Heart right ventricle (tissue), 16 donors: ENCODE data around the gene UXS1. TPM values are rescaled to one million over a fixed set of nuclear protein-coding genes. Genes with fewer than 3 reads are reported as not detected.

Source experiments
- ATAC-seq, 8 donors: fragments of 200-7000 bp; cut with Tn5 transposase; one replicate each; pipeline ENCODE4 v1.9.1; 2020; ENCODE audit warnings: mild to moderate bottlenecking in 8 of 8, moderate library complexity in 8 of 8, moderate number of reproducible peaks in 1 of 8
- DNase-seq, 2 donors: peaks; one replicate each; pipeline ENCODE4 v3.0.0-alpha.2; 2020
- H3K27ac ChIP-seq, 10 donors: fragments of 200-600 bp; sonication (generic) in 2 of 10; one replicate each; pipeline versions ENCODE4 v1.5.0 to v1.8.0; 2020 to 2022; ENCODE audit warnings: mild to moderate bottlenecking in 3 of 10
- H3K27me3 ChIP-seq, 7 donors: fragments of 200-600 bp; one replicate each; pipeline ENCODE4 v1.8.0; 2021 to 2022; ENCODE audit warnings: mild to moderate bottlenecking in 2 of 7
- H3K36me3 ChIP-seq, 9 donors: fragments of 200-600 bp; sonication (generic) in 1 of 9; one replicate each; pipeline versions ENCODE4 v1.5.0 to v1.8.0; 2020 to 2022; ENCODE audit warnings: mild to moderate bottlenecking in 2 of 9
- H3K4me1 ChIP-seq, 9 donors: fragments of 200-600 bp; sonication (generic) in 1 of 9; one replicate each; pipeline versions ENCODE4 v1.5.0 to v1.8.0; 2020 to 2022; ENCODE audit warnings: mild to moderate bottlenecking in 4 of 9
- H3K4me3 ChIP-seq, 10 donors: fragments of 200-600 bp; sonication (generic) in 2 of 10; one replicate each; pipeline versions ENCODE4 v1.5.0 to v1.8.0; 2020 to 2022; ENCODE audit warnings: mild to moderate bottlenecking in 7 of 10, moderate library complexity in 2 of 10
- H3K9me3 ChIP-seq, 11 donors: fragments of 200-600 bp in 10 of 11; sonication (generic) in 2 of 11; one replicate each; pipeline versions ENCODE4 v1.5.0 to v1.8.0; 2013 to 2022; ENCODE audit warnings: mild to moderate bottlenecking in 2 of 11, control low read depth in 1 of 11, moderate library complexity in 1 of 11
- CTCF ChIP-seq, 9 donors: fragments of 200-600 bp; sonication (generic) in 2 of 9; IDR thresholded peaks; one replicate each; pipeline versions ENCODE4 v1.5.0 to v1.8.0; 2021 to 2022; ENCODE audit warnings: antibody characterized with exemption in 9 of 9, mild to moderate bottlenecking in 5 of 9, moderate library complexity in 1 of 9
- WGBS, 2 donors: extraction: QIAGEN DNeasy Blood & Tissue Kit; methylation state at CpG; one replicate each; pipeline ENCODE4 v1.1.7; 2013; ENCODE audit warnings: inconsistent platforms in 1 of 2; 5-methylcytosine and 5-hydroxymethylcytosine counted together
- intact Hi-C, 10 donors: fragments of 100-400 bp; cut with DNase I; formaldehyde crosslinking; loops; one replicate each; pipeline versions ENCODE4 v1.11.1 to v1.14.2; 2022
- polyA plus RNA-seq, 2 donors: library from polyadenylated mRNA; stranded (reverse); fragments of 200-250 nt; gene quantifications; one replicate each; pipeline ENCODE4 v1.2.3, GENCODE V29; 2013
- total RNA-seq, 10 donors: library from RNA; stranded (reverse); fragmentation: NEBNext Ultra II Directional in 3 of 10; extraction: Animal tissue kit (Norgen Biotek cat#: 25700) in 3 of 10; gene quantifications; one replicate each; pipeline versions ENCODE4 v1.2.1 to v1.2.4, GENCODE V29; 2021 to 2023
- donor health status: Arrhythmogenic right ventricular cardiomyopathy.
- donor health status: ischemic (EF 13 %, LVEDD 7.1; RV severe dilation, severe dysfunction).
- donor health status: healthy with polysubstance abuse.
- donor health status: DM: no; HTN: yes; CAD: no.
- donor health status: DM: no; HTN: no; CAD: no.
- donor health status: ischemic (EF 25% LVEDD 6.9; RV normal size, moderate dysfunction).
- donor health status: ischemic (EF 25% LVEDD 5.7; RV mildly dilated, moderate dysfunction).
- donor health status: healthy.
- donor health status: DM: yes; HTN: yes; CAD: no.
- donor health status: Ischemic cardiomyopathy.
- donor health status: ischemic (EF 35%, LVEDD 5.7; RV mildly dilated, moderate dysfunction).
- donor health status: nonischemic (EF 11% LVEDD 7.7; RV severe dilation, severe dysfunction).
- donor health status: DM: yes; HTN: yes; CAD: no.
- donor health status: PGD.
- donor health status: ischemic (EF 29% LVEDD 5.4; RV normal size, mild dysfunction).
- donor health status: nonischemic (EF 23%, LVEDD 6.1; RV moderate dilation, normal function).

UXS1 gene
- total and polyA plus RNA-seq, 12 donors: 7.1 to 35.0 (median 25.1) TPM

GRCh38 chr2:106178716-106179115 lies 15.4 kb downstream of the UXS1 start:
- Histone ChIP-seq H3K9me3 (no peaks in the 10 kb centered on the region), H3K4me1 (peaks cover 0 to 25% (median 13%) of the 10 kb centered on the region in 9 donors), H3K27me3 (no peaks in the 10 kb centered on the region), H3K27ac (no peak overlapping the region), H3K4me3 (no peak overlapping the region), H3K36me3 (no peaks in the 10 kb centered on the region)
- TF ChIP-seq CTCF (IDR thresholded peaks at IDR 0.05): no peak
- no peak for DNase-seq
- ATAC-seq: no peak
- intact Hi-C loops: no loop called here
- WGBS, 2 donors: 92 to 95% methylated on average over 7 of the region's 7 CpGs

- no peak for DNase-seq
- Histone ChIP-seq H3K27ac (no peak overlapping the region), H3K27me3 (no peaks in the 10 kb centered on the region), H3K4me1 (peaks cover 0 to 14% (median 6%) of the 10 kb centered on the region in 9 donors), H3K4me3 (no peak overlapping the region), H3K9me3 (no peaks in the 10 kb centered on the region), H3K36me3 (no peaks in the 10 kb centered on the region)
- no peak for TF ChIP-seq CTCF (IDR thresholded peaks at IDR 0.05)
- no peak for ATAC-seq
- 99 to 100% methylated on average over 4 of the region's 4 CpGs for WGBS, 2 donors
- intact Hi-C loops: no loop called here
These were observed 16.5 kb downstream of the UXS1 start for GRCh38 chr2:106177581-106177980.

- H3K27me3 ChIP-seq: no peaks in the 10 kb centered on the region
- no peak overlapping the region for H3K27ac ChIP-seq
- 90 to 92% methylated on average over 9 of the region's 9 CpGs for WGBS, 2 donors
- no peak for TF ChIP-seq CTCF (IDR thresholded peaks at IDR 0.05)
- H3K4me3 ChIP-seq: no peak overlapping the region
- no peaks in the 10 kb centered on the region for H3K36me3 ChIP-seq
- ATAC-seq (no peak), DNase-seq (no peak)
- no peaks in the 10 kb centered on the region for H3K9me3 ChIP-seq
- H3K4me1 ChIP-seq: peaks cover 0 to 7% (median 0%) of the 10 kb centered on the region in 9 donors
- intact Hi-C loops: no loop called here
These were observed 17.5 kb downstream of the UXS1 start for GRCh38 chr2:106176446-106177099.

- no peak for TF ChIP-seq CTCF (IDR thresholded peaks at IDR 0.05)
- no peak overlapping the region for H3K27ac ChIP-seq
- intact Hi-C loops: no loop called here
- H3K4me3 ChIP-seq: no peak overlapping the region
- WGBS, 2 donors: 90 to 92% methylated on average over 7 of the region's 7 CpGs
- H3K4me1 ChIP-seq: peaks cover 0 to 7% (median 0%) of the 10 kb centered on the region in 9 donors
- no peaks in the 10 kb centered on the region for H3K27me3 ChIP-seq
- H3K36me3 ChIP-seq: no peaks in the 10 kb centered on the region
- DNase-seq (no peak), ATAC-seq (no peak)
- H3K9me3 ChIP-seq: no peaks in the 10 kb centered on the region
These were observed 18.8 kb downstream of the UXS1 start for GRCh38 chr2:106175086-106175850.
